Peyer's patch (tissue), 4 donors: ENCODE measurements around the gene RASAL2. TPM values are rescaled to one million over a fixed set of nuclear protein-coding genes. Genes with fewer than 3 reads are reported as not detected.
A peak's percentile ranks its signal among the peaks of the same experiment; 100 is the strongest.

ENCODE experiments used
- DNase-seq, 3 donors: peaks; one replicate each; pipeline ENCODE4 v3.0.0-alpha.2; 2017 to 2019
- H3K27ac ChIP-seq, 4 donors: fragments of 200-600 bp; sonication (generic); one replicate each; pipeline ENCODE4 v1.5.1; 2016 to 2019
- H3K27me3 ChIP-seq, 2 donors: fragments of 200-600 bp; sonication (generic); one replicate each; pipeline ENCODE4 v1.5.1; 2019
- H3K36me3 ChIP-seq, 3 donors: fragments of 200-600 bp; sonication (generic); one replicate each; pipeline ENCODE4 v1.5.1; 2016 to 2019
- H3K4me1 ChIP-seq, 4 donors: fragments of 200-600 bp; sonication (generic); one replicate each; pipeline ENCODE4 v1.5.1; 2016 to 2019
- H3K4me3 ChIP-seq, 4 donors: fragments of 200-600 bp; sonication (generic); 1 replicate in 3 of 4; 2 replicates in 1 of 4; pipeline ENCODE4 v1.5.1; 2016 to 2019; ENCODE audit warnings: mild to moderate bottlenecking in 1 of 4
- H3K9me3 ChIP-seq, 4 donors: fragments of 200-600 bp; sonication (generic); one replicate each; pipeline ENCODE4 v1.5.1; 2016 to 2019; ENCODE audit warnings: mild to moderate bottlenecking in 1 of 4
- CTCF ChIP-seq, 6 experiments: fragments of 450-650 bp in 4 of 6; fragments of 200-600 bp in 2 of 6; sonication (generic) in 1 of 6; IDR thresholded peaks; one replicate each; pipeline ENCODE4 v1.5.1; 2017 to 2019; ENCODE audit warnings: antibody characterized with exemption in 6 of 6, mild to moderate bottlenecking in 3 of 6, moderate library complexity in 1 of 6
- POLR2A ChIP-seq, 2 donors: fragments of 450-650 bp; IDR thresholded peaks; one replicate each; pipeline ENCODE4 v1.5.1; 2017; ENCODE audit warnings: antibody characterized with exemption in 2 of 2, mild to moderate bottlenecking in 2 of 2, moderate library complexity in 2 of 2
- total RNA-seq, 4 donors: library from RNA; depleted of rRNA; stranded (reverse); fragments of >200 nt; gene quantifications; one replicate each; pipeline ENCODE4 v1.1.0, GENCODE V29; 2016

The RASAL2 gene
- total RNA-seq, 4 donors from 2014 or later, result 10.2 to 35.5 (median 20.0) TPM

GRCh38 chr1:178485541-178485981 is 391.7 kb downstream of the RASAL2 start:
- no peak for DNase-seq
- Histone ChIP-seq H3K27ac (no peak overlapping the region), H3K4me1 (peaks cover 0 to 7% (median 0%) of the 10 kb centered on the region in 4 donors), H3K27me3 (no peaks in the 10 kb centered on the region), H3K4me3 (no peak overlapping the region), H3K9me3 (no peaks in the 10 kb centered on the region), H3K36me3 (no peaks in the 10 kb centered on the region)
- no peak for TF ChIP-seq CTCF (IDR thresholded peaks at IDR 0.05)
- TF ChIP-seq POLR2A (IDR thresholded peaks at IDR 0.05), result no peak

- H3K4me3 ChIP-seq, result peak overlapping the region; percentile 28 to 41 (median 31)
- peak in 1 of 3 donors; percentile 42 for DNase-seq
- no peaks in the 10 kb centered on the region for H3K9me3 ChIP-seq
- peaks cover 0 to 7% (median 0%) of the 10 kb centered on the region in 4 donors for H3K4me1 ChIP-seq
- H3K27ac ChIP-seq, result peak overlapping the region in 2 of 4 donors; percentile 27 to 48
- no peak for TF ChIP-seq CTCF (IDR thresholded peaks at IDR 0.05)
- TF ChIP-seq POLR2A (IDR thresholded peaks at IDR 0.05), result no peak
- no peaks in the 10 kb centered on the region for H3K27me3 ChIP-seq
- no peaks in the 10 kb centered on the region for H3K36me3 ChIP-seq
Observed at GRCh38 chr1:178486100-178487069, 392.5 kb downstream of the RASAL2 start.

- Histone ChIP-seq H3K27ac (peak overlapping the region in 2 of 4 donors; percentile 27 to 48), H3K36me3 (no peaks in the 10 kb centered on the region), H3K4me1 (peaks cover 0 to 7% (median 0%) of the 10 kb centered on the region in 4 donors), H3K4me3 (peak overlapping the region; percentile 28 to 41 (median 31)), H3K9me3 (no peaks in the 10 kb centered on the region), H3K27me3 (no peaks in the 10 kb centered on the region)
- TF ChIP-seq POLR2A (IDR thresholded peaks at IDR 0.05) (no peak), CTCF (IDR thresholded peaks at IDR 0.05) (no peak)
- peak in 1 of 3 donors; percentile 47 for DNase-seq
Observed at GRCh38 chr1:178487070-178487615, 393.2 kb downstream of the RASAL2 start.

GRCh38 chr1:178488393-178488792 is 394.5 kb downstream of the RASAL2 start:
- no peak for DNase-seq
- Histone ChIP-seq H3K4me1 (peaks cover 0 to 7% (median 0%) of the 10 kb centered on the region in 4 donors), H3K27ac (no peak overlapping the region)

GRCh38 chr1:178489399-178489798 is 395.5 kb downstream of the RASAL2 start:
- Histone ChIP-seq H3K27me3 (no peaks in the 10 kb centered on the region), H3K27ac (no peak overlapping the region), H3K4me3 (no peak overlapping the region), H3K9me3 (no peaks in the 10 kb centered on the region), H3K4me1 (peaks cover 0 to 7% (median 0%) of the 10 kb centered on the region in 4 donors), H3K36me3 (no peaks in the 10 kb centered on the region)
- no peak for DNase-seq
- TF ChIP-seq POLR2A (IDR thresholded peaks at IDR 0.05), result no peak
- no peak for TF ChIP-seq CTCF (IDR thresholded peaks at IDR 0.05)

More at GRCh38 chr1:178488393-178488792, 394.5 kb downstream of the RASAL2 start:
- TF ChIP-seq CTCF (IDR thresholded peaks at IDR 0.05), result no peak
- TF ChIP-seq POLR2A (IDR thresholded peaks at IDR 0.05), result no peak
- Histone ChIP-seq H3K36me3 (no peaks in the 10 kb centered on the region), H3K9me3 (no peaks in the 10 kb centered on the region), H3K27me3 (no peaks in the 10 kb centered on the region), H3K4me3 (no peak overlapping the region)
